HG03108 (cell line): ENCODE measurements around the gene EPO.

Experiments used
- ATAC-seq: cut with Tn5 transposase; IDR thresholded peaks from one replicate; pipeline ENCODE4 v1.9.1; 2021; ENCODE audit warnings: moderate library complexity; ENCODE audit not compliant: unreplicated experiment

Gene EPO

DNA sequence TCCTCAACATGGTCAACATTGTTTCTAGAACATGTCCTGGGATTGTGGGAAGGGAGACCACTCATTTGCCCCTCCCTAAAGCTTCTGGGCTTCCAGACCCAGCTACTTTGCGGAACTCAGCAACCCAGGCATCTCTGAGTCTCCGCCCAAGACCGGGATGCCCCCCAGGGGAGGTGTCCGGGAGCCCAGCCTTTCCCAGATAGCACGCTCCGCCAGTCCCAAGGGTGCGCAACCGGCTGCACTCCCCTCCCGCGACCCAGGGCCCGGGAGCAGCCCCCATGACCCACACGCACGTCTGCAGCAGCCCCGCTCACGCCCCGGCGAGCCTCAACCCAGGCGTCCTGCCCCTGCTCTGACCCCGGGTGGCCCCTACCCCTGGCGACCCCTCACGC is at the start of gene EPO:
Gene EPO, plus strand, starts transcription at position 190 of the 392 bp plus-strand sequence. CDS start 513 bp downstream, outside the sequence.
- no peak for ATAC-seq

DNA sequence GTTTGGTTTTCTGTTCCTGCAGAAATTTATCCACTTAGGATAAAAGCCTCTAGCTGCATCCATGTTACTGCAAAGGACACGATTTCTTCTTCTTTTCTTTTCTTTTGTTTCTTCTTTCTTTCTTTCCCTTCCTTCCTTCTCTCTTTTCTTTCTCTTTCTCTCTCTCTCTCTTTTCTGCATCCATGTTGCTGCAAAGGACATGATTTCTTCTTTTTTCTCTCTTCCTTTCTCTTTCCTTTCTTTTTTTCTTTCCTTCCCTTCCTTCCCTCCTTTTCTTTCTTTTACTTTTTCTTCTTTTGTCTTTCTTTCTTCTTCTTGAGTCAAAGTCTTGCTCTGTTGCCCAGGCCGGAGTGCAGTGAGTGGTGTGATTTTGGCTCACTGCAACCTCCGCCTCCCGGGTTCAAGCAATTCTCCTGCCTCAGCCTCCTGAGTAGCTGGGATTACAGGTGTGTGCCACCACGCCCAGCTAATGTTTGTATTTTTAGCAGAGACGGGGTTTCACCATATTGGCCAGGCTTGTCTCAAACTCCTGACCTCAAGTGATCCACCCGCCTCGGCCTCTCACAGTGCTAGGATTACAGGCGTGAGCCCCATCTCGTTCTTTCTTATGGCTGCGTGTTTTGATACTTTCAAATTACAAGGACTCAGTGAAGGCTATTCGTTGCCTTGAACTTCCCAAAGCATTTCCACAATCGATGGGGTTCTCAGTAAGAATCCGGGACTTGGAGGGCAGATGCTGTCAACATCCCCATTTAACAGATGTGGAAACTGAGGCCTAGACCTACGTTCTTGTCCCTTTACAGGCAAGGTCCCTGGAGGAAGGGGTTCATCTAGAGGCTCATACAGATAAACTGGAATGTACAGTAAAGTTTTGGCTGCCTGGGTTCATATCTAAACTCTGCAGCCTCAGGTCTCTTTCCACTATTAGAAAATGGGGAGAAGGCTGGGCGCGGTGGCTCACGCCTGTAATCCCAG is 48.6 kb upstream of the EPO start:
- no peak for ATAC-seq

DNA sequence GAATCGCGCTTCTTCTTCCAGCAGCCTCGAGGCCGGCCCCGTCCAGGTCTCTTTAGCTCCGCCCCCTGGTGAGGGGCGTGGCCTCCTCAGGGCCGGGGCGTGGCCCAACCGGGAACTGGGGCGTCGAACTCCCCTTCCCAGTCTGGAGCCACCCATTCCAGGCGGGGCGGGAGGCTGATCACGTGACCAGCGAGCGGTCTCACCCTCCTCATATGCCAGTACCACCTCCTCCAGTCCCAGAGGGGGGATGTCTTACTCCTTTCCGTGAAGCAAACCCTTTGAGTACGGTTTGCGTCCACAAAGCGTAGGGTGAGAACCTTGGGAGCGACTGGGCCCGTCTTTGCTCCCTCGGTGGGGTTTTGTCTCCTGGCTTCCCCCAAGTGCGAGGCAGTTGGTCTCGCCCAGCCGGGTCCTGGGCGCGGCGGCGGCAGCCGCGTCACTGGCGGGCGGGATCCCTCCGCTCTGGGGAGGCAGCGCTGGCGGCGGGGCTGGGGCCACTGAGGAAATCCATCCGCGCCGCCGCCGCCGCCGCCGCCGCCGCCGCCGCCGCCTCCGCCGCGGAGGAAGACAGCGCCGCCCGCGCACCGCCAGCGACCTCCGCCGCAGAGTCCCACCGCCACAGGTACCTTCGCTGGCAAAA is 46.8 kb upstream of the EPO start, which contains the start of gene GNB2:
Gene GNB2, plus strand, starts transcription at position 439 of the 640 bp plus-strand sequence. CDS start 2,526 bp downstream, outside the sequence.
- peak; percentile 62 for ATAC-seq

DNA sequence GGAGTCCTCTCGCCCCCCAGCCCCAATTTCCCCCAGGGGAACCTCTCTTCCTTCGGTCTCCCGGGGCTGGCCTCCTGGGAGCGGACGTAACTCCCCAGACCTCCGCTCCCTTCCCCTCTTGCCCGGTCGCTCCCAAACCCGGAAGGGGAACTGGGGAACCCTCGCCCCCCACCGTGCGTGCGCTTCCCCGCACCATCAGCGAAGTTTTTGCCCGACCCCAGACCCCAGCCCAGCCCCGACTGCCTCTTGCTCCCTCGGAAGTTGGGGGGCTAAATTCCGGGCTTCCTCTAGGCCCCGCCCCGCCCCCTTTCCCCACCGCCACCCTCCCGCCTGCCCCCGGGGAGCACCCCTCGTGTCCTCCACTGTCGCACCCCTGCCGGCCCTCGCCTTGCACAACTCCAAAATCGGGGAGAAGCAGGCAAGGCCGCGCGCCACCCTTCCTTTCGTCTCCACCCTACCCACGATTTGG is 46.3 kb upstream of the EPO start:
- peak; percentile 1 for ATAC-seq

DNA sequence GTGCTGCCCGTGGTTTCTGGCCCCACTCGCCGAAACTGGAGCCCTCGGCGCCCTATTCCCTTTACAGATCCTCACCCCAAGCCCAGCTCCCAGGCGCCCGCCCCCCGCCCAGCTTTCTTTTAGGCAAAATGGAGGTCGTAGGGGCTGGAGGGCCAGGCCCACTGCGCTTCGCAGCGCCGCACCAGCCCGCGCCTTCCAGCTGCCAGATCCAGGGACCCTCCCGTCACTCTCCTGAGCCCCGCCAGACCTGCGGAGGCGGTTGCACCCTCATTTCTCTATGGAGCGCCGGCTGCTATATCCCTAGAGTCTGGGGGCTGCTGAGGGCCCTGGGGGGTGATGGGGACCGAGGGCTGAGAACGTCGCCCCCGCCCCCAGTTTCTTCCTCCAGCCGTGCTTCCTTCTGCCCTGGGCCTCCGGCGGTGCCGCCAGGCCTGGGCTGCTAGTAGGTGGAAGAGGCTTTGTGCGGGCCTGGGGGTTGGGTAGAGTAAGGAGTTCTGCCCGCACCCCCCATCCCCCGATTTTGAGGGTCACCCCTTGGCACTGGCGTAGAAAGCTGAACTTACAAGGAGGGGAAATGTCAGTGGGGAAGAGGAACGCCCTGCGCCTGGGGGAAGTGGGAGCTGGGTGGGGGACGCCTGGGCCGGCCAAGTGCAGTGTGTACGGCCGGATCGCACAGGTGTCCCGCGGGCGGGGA is 45.7 kb upstream of the EPO start:
- no peak for ATAC-seq

DNA sequence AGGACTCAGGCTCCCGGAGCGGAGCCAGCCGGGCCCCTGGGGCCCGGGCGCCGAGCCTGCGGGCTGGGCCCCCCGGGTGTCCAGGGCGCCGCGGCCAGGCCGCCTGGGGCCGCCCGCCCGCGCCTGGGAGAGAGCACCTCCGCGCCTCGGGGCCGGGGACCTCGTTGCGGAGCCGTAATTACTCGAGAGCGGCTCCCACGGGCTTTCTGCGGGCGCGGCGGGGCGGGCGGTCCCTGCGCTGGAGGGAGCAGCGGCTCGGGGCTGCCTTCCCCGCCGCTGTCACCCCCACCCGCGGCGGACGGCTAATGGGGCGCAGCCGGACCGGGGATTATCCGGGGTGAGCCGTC is 45.2 kb upstream of the EPO start:
- ATAC-seq = no peak

DNA sequence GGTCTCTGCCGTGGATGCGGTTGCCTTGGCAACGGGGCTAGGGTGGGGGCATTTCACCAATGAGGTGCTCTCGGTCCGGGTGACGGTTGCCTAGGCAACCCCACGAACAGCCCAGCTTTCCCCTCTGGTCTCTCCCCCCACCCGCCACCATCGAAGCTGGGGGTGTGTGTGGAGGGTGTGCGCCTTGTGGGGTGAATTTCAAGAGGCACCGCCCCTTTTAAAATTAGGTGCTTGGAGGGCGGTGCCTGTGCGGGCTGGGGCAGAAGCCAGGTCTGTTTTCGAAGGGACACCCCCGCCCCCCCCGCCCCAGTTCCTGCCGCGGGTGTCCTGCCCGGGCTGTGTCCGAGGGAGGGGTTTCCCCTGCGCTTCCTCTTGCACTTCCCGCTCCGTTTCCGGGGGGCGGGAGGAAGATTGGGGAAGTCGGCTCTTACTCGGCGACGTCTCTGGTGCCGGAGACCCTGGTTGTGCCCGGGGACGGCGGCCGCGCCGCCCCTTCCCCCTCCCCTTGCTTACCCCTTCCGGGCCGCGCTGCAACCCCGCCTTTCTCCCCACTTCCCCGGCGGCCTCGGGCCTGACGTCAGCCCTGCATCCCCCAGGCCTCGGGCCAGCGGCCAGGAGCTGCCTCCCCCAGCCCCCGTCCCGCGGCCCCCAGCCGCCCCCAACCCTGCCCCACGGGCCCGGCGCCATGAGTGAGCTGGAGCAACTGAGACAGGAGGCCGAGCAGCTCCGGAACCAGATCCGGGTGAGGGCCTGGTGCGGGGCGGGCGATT is 44.5 kb upstream of the EPO start:
- peak; percentile 28 for ATAC-seq

DNA sequence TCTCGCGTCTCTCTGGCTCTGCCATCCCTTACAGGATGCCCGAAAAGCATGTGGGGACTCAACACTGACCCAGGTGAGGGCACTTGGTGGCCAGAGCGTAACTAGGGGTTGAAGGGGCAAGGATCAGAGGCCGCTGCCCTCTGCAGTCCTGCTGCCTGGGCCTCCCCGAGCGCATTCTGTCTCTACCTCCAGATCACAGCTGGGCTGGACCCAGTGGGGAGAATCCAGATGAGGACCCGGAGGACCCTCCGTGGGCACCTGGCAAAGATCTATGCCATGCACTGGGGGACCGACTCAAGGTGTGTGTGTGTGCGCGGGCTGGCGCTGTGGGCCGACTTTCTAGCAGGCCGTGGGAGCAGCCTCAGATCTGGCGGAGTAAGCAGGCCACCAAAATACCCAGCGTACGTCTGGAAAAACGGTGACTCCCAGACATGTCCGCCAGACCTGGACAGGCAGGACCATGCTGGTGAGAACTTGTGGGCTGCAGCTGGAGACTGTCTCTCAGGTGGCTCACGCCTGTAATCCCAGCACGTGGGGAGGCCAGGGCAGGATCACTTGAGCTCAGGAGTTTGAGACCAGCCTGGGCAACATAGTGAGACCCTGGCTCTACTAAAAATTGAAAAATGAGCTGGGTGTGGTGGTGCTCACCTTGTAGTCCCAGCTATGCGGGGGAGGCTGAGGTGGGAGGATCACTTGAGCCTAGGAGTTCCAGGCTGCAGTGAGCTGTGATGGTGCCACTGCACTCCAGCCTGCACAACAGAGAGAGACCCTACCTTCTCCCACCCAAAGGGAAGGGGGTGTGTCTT is 43.6 kb upstream of the EPO start:
- ATAC-seq = no peak

DNA sequence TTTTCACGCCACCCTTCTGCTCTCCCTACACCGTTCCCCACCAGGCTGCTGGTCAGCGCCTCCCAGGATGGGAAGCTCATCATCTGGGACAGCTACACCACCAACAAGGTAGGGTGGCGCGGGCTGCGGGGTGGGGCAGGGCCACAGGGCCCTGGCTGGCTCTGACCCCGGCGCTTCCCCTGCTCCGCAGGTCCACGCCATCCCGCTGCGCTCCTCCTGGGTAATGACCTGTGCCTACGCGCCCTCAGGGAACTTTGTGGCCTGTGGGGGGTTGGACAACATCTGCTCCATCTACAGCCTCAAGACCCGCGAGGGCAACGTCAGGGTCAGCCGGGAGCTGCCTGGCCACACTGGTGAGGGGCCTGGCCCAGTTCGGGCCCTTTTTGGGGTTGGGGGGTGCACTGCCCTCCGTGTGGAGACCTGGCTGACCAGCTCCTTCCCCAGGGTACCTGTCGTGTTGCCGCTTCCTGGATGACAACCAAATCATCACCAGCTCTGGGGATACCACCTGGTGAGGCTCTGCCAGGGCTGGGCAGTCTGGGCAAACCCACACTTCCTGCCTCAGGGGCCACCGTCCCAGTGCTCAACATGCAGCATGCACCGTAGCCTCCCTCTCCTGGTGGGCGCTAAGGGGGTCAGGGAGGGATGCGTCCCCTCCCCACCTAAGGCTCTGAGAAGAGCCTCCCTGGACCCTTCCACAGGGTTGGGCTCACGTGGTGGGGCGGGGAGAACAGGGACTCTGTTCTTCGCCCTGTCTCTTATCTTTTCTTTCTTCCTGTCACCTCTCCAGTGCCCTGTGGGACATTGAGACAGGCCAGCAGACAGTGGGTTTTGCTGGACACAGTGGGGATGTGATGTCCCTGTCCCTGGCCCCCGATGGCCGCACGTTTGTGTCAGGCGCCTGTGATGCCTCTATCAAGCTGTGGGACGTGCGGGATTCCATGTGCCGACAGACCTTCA is 42.7 kb upstream of the EPO start:
- ATAC-seq = no peak

DNA sequence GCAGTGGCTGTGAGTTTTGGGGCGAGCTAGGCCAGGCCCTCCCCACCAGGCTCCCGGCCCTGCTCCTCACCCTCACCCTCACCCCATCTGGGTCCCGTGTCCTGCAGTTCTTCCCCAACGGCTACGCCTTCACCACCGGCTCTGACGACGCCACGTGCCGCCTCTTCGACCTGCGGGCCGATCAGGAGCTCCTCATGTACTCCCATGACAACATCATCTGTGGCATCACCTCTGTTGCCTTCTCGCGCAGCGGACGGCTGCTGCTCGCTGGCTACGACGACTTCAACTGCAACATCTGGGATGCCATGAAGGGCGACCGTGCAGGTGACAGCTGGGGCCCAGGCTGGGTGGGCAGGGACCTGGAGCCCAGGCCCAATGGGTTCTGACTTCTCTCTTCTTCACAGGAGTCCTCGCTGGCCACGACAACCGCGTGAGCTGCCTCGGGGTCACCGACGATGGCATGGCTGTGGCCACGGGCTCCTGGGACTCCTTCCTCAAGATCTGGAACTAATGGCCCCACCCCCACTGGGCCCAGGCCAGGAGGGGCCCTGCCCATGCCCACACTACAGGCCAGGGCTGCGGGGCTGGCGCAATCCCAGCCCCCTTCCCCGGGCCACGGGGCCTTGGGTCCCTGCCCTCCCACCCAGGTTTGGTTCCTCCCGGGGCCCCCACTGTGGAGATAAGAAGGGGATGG is 41.8 kb upstream of the EPO start:
- no peak for ATAC-seq

DNA sequence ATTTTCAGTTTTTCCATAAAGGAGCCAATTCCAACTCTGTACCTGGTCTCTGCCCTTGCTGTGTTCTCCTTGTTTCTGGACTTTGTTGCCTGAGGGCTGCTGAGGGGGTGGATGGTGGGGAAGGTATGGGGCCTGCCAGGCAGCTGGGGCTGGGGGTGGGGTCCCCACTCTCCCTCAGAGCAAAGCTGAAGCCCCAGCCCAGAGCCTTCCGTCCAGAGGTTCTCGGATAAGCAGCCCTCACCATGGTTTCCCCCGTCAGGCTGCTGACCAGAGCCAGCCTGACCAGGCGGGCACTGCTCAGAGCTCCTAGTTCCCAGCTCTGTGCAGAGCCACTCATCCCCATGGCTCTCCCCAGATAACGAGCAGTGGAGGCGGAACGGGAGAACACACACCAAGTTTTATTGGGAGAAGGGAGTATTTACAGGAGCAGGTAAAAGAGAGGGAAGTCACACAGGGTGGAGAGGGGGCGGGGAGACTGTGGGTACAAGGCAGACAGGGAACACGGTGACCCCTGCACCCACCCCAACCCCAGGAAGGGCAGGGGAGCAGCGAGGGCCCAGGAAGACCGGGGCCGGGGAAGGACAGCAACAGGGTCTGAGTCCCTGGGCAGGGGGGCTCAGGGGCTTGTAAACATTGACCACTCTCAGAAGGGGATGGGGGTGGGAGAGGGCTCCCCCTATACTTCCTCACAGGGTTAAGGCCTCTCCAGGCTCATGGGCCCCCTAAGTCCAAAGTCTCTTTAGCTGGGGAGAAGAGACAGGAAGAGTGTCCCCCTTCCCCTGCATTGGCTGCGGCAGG is 40.9 kb upstream of the EPO start:
- ATAC-seq = no peak

DNA sequence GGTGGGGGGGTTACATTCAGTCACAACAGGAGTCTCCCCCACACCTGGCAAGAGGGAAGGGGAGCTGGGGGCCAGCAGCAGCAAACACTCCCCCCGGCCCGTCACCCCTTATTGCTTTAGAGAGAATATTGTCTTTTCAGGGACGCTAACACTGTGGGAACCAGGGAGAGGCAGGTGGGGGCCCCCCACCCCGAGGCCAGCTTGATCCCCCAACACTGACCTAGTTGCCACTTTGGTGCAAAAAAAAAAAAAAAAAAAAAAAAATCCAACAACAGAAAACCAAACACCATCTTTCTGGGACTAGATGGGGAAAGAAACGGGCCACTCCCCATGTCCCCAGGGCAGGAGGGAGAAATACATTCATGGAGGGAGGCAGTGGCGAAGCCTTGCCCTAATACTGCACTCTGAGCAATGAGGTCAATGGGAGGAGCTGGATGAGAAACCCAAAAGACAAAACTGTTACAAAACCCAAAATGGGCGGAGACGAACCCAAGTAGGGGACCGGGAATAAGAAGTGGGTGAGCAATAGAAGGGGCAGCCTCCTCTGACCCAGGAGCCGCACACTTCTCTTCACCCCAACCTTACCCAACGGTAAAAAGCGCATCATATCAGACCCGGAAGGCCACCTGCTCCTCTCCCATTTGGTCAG is 40.2 kb upstream of the EPO start:
- no peak for ATAC-seq

DNA sequence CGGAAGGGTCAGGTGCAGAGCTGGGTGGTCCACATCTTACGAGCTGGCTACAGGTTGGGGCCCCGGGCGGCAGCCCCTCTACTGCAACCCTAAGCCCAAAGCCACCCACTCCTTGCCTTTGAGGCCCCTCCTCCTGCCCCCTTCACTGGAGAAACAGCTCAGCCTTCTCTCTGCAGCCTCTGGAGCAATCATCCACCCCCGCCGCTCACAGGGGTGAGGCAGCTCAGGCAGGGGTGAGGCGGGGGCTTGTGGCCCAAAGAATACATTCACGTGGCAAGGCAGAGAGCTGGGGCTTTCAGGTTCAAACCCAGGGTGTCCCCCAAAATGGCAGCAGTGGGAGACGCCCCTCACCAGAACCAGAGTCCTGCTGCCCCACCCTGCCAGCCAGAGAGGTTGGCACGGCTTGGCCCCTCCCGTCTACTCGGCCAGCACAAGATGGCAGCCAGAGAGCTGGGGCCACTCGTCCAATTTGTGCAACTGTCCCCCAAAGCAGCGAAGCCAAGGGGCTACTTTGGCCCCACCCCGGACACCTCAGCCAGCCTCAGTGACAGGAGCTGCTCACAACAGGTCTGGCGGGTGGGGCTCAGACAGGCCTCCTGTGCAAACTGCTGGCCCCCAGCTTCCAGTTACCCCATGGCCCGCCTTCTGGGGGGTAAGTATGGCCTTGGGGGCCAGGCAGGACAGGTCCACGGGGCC is 39.5 kb upstream of the EPO start:
- no peak for ATAC-seq

DNA sequence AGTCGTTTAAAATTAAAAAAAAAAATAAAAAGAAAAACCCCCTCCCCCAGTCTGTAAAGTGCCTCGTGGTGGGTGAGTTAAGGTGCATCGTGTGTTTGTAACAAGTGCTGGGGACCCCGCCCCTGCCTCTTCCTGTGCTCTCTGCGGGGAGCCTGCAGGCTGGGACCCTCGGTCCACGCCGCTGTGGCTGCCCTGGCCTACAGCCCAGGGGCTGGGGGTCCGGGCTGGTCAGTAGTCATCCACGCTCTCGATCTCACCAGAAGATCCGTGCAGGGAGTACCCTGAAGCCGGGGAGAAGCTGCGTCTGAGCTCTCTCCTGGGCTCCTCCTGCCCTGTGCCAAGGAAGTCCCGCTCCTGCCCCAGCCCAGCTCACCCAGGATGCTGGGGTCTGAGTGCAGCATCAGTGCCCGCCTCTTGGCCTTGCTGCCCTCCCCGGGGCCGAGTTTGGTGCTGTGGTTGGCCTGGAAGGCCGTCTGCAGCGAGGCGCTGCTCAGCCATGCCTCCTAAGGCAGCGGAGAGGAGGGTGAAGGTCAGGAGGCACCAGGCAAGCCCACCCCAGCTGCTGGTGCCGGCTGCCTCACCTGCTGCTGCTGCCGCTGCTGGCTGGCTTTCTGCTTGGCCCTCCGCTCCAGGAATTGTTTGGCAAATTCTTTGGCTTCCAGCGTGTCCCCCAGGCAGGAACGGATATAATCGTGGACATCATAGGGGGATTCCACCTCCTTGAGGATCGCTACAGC is 38.6 kb upstream of the EPO start:
- no peak for ATAC-seq

DNA sequence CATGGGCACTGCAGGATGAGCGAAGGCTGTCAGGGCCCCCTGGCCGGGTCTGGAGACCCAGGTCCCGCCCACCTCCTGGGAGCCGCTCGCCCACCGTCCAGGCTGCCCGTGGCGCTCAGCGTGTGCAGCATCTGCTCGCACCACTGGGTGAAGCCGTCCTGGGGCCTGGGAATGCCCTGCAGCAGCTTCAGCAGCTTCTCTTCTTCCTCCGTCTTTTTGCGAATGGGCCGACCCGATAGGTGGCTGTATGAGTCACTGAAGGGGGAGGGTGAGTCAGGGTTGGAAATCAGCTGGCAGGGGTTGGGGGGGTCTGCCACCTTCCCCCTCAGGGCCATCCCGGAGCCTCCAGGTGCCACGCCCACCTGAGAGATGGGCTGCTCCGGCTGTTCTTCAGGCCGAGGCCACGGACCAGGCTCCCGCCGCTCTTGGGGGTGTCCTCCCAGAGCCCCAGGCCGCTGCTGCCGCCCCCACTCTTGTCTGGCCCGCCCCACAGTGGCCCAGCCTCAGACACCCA is 38.0 kb upstream of the EPO start:
- ATAC-seq = no peak
